Spleen (tissue), 7 donors: Measurements from ENCODE around the gene KLF2.

Experiments
- POLR2A ChIP-seq, 3 donors: fragments of 450-650 bp; IDR thresholded peaks; one replicate each; pipeline ENCODE4 v1.5.1; 2017; ENCODE audit warnings: antibody characterized with exemption in 3 of 3, mild to moderate bottlenecking in 1 of 3
- POLR2AphosphoS5 ChIP-seq, 3 donors: sonication (generic); formaldehyde crosslinking; IDR thresholded peaks; one replicate each; pipeline ENCODE4 v1.5.1; 2017; ENCODE audit warnings: antibody characterized with exemption in 3 of 3
- TF ChIP-seq, protein P1 (sequence below), 11 experiments: fragments of 200-600 bp in 7 of 11; fragments of 450-650 bp in 4 of 11; sonication (generic) in 4 of 11; IDR thresholded peaks in 8 of 11; conservative IDR thresholded peaks in 3 of 11; 1 replicate in 7 of 11; 2 replicates in 4 of 11; pipeline versions ENCODE4 v1.4.0 to v1.8.0; 2016 to 2021; ENCODE audit warnings: antibody characterized with exemption in 11 of 11, inconsistent platforms in 4 of 11, mild to moderate bottlenecking in 1 of 11
- donor health status: DM: no; HTN: no; CAD: no; lungs with moderate emphysema.
- donor health status: DM: no; HTN: no; CAD: no.
- donor health status: DM: no; HTN: no; CAD: no.

DNA sequence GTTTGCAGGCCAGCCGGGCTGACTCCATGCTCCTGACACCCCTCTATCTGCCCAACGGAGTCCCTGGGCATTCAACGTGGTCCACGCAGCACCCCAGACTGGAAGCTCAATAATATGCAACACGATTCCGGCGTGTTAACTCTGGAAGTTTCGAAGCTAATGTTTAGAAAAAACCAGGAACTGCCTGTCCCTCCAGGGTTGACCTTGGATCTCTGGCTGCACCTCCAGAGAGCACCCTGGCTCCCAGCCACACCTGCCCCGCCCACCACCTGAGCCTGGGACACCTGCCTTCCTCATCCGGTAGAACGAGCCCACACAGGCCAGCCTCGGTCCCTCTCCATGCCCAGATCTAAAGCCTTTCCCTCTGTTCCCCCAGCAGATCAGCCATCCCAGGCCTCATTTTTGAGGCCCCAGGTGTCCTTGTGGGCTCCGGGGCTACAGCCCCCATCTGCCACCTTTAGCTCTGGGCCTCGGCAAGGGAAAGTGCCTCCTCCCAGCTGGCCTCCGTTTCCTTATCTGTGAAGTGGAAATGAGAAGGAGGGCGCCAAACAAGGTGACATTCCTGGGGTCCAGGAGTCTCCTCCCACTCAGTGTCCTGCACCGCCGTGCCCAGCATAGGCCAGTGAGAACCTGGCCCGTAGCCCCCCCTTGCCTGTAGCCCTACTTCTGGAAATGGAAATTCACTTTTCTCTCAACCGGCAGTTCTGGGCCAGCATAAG, 38.7 kb downstream of the KLF2 start:
- TF ChIP-seq POLR2A (IDR thresholded peaks at IDR 0.05) (no peak), POLR2AphosphoS5 (IDR thresholded peaks at IDR 0.05) (peak in 1 of 3 donors; percentile 3)
- TF ChIP-seq, protein P1, sequence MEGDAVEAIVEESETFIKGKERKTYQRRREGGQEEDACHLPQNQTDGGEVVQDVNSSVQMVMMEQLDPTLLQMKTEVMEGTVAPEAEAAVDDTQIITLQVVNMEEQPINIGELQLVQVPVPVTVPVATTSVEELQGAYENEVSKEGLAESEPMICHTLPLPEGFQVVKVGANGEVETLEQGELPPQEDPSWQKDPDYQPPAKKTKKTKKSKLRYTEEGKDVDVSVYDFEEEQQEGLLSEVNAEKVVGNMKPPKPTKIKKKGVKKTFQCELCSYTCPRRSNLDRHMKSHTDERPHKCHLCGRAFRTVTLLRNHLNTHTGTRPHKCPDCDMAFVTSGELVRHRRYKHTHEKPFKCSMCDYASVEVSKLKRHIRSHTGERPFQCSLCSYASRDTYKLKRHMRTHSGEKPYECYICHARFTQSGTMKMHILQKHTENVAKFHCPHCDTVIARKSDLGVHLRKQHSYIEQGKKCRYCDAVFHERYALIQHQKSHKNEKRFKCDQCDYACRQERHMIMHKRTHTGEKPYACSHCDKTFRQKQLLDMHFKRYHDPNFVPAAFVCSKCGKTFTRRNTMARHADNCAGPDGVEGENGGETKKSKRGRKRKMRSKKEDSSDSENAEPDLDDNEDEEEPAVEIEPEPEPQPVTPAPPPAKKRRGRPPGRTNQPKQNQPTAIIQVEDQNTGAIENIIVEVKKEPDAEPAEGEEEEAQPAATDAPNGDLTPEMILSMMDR (IDR thresholded peaks at IDR 0.05 in 8 of 11, conservative IDR thresholded peaks at IDR 0.05 in 3 of 11): no peak
